Suprapubic skin (tissue), 4 donors: Measurements from ENCODE around the gene PVALB. TPM values are rescaled to one million over a fixed set of nuclear protein-coding genes. Genes with fewer than 3 reads are reported as not detected.

Experiments
- DNase-seq, 2 donors: peaks; one replicate each; pipeline ENCODE4 v3.0.0-alpha.2; 2019; ENCODE audit warnings: low spot score in 2 of 2
- H3K27ac ChIP-seq: fragments of 200-600 bp; sonication (generic); one replicate; pipeline ENCODE4 v1.5.1; 2019
- H3K27me3 ChIP-seq: fragments of 200-600 bp; sonication (generic); one replicate; pipeline ENCODE4 v1.5.1; 2019
- H3K36me3 ChIP-seq: fragments of 200-600 bp; sonication (generic); one replicate; pipeline ENCODE4 v1.5.1; 2019
- H3K4me1 ChIP-seq: fragments of 200-600 bp; sonication (generic); one replicate; pipeline ENCODE4 v1.5.1; 2019
- H3K4me3 ChIP-seq: fragments of 200-600 bp; sonication (generic); one replicate; pipeline ENCODE4 v1.5.1; 2019; ENCODE audit warnings: mild to moderate bottlenecking
- H3K9me3 ChIP-seq: fragments of 200-600 bp; sonication (generic); one replicate; pipeline ENCODE4 v1.5.1; 2019
- CTCF ChIP-seq, 2 donors: fragments of 200-600 bp in 1 of 2; fragments of 450-650 bp in 1 of 2; sonication (generic) in 1 of 2; IDR thresholded peaks; one replicate each; pipeline ENCODE4 v1.5.1; 2016 to 2019; ENCODE audit warnings: antibody characterized with exemption in 2 of 2, mild to moderate bottlenecking in 1 of 2, moderate library complexity in 1 of 2
- EP300 ChIP-seq: sonication (generic); formaldehyde crosslinking; IDR thresholded peaks from one replicate; pipeline ENCODE4 v1.6.1; 2017; ENCODE audit warnings: antibody characterized with exemption
- POLR2A ChIP-seq, 2 donors: fragments of 450-650 bp; IDR thresholded peaks; one replicate each; pipeline ENCODE4 v1.6.1; 2017; ENCODE audit warnings: antibody characterized with exemption in 2 of 2, mild to moderate bottlenecking in 2 of 2, moderate library complexity in 2 of 2
- POLR2AphosphoS5 ChIP-seq, 3 donors: sonication (generic); formaldehyde crosslinking; IDR thresholded peaks; one replicate each; pipeline ENCODE4 v1.6.1; 2017; ENCODE audit warnings: antibody characterized with exemption in 3 of 3
- WGBS: methylation state at CpG from one replicate; pipeline ENCODE4 v1.1.5; 2018; 5-methylcytosine and 5-hydroxymethylcytosine counted together
- total RNA-seq, 4 donors: library from RNA; depleted of rRNA; stranded (reverse); fragments of >200 nt; gene quantifications; one replicate each; pipeline ENCODE4 v1.1.0, GENCODE V29; 2016

PVALB gene
- total RNA-seq, 4 donors from 2014 or later, result not detected

GRCh38 chr22:36809351-36809750 is 7.5 kb downstream of the PVALB start:
- Histone ChIP-seq H3K9me3 (no peaks in the 10 kb centered on the region), H3K4me1 (peaks cover 17% of the 10 kb centered on the region), H3K4me3 (no peak overlapping the region), H3K27me3 (peaks cover 29% of the 10 kb centered on the region), H3K27ac (no peak overlapping the region), H3K36me3 (no peaks in the 10 kb centered on the region)
- no peak for DNase-seq
- no peak for TF ChIP-seq EP300
- 74% methylated on average over 6 of the region's 6 CpGs for WGBS

- 58% methylated on average over 1 of the region's 1 CpG for WGBS
- no peak overlapping the region for H3K4me3 ChIP-seq
- H3K4me1 ChIP-seq, result peaks cover 17% of the 10 kb centered on the region
- peaks cover 29% of the 10 kb centered on the region for H3K27me3 ChIP-seq
- TF ChIP-seq POLR2A (IDR thresholded peaks at IDR 0.05), result no peak
- no peak for TF ChIP-seq CTCF (IDR thresholded peaks at IDR 0.05)
- no peak for TF ChIP-seq EP300
- no peak for TF ChIP-seq POLR2AphosphoS5 (IDR thresholded peaks at IDR 0.05)
- no peak overlapping the region for H3K27ac ChIP-seq
- H3K36me3 ChIP-seq, result no peaks in the 10 kb centered on the region
- no peaks in the 10 kb centered on the region for H3K9me3 ChIP-seq
- DNase-seq, result no peak
Measured at GRCh38 chr22:36808721-36809344, 8.0 kb downstream of the PVALB start.

DNA sequence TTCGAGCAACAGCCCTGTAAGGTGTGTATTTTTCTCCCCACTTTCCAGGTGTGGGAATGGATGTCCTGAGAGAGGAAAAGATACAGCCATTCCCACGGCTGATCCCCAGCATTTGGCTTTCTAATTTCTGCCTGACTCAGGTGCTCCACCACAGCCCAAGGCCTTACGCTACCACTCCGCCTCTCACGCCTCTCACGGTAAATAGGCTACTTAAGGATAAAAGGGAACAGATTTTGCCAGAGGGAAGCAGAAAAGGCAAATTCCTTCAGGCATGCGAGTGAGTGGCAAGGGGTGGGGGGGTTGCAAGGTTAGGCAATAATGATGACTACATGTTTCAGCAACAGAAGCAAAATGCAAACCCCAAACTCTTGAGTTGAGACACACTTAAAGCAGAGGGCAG is 9.2 kb downstream of the PVALB start:
- TF ChIP-seq EP300 (no peak), POLR2AphosphoS5 (IDR thresholded peaks at IDR 0.05) (no peak), POLR2A (IDR thresholded peaks at IDR 0.05) (no peak), CTCF (IDR thresholded peaks at IDR 0.05) (no peak)
- WGBS, result 63% methylated on average over 7 of the region's 7 CpGs
- no peak for DNase-seq
- Histone ChIP-seq H3K4me1 (peaks cover 17% of the 10 kb centered on the region), H3K4me3 (no peak overlapping the region), H3K36me3 (no peaks in the 10 kb centered on the region), H3K27me3 (peaks cover 30% of the 10 kb centered on the region), H3K9me3 (no peaks in the 10 kb centered on the region), H3K27ac (no peak overlapping the region)

DNA sequence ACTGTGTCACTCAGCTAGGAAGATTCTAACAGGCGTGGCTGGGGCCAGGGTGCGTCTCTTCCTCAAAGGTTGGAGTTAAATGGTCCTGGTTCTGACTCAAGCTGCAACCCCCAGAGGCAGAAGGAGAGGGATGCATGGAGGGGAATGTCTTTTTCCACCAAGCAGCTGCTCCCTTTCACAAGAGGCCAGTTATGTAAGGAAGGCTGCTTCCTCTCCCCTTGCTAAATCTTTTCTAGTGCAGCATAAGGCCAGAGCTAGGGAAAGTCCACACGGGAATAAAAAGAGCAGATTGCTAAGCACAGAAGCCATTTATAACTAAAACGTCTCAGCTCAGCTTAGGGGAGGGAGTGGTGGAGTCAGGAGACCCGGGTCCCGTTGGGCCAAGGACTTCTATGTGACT is 10.0 kb downstream of the PVALB start:
- Histone ChIP-seq H3K36me3 (no peaks in the 10 kb centered on the region), H3K27me3 (peaks cover 31% of the 10 kb centered on the region), H3K4me1 (peaks cover 17% of the 10 kb centered on the region), H3K9me3 (no peaks in the 10 kb centered on the region), H3K27ac (no peak overlapping the region), H3K4me3 (no peak overlapping the region)
- 67% methylated on average over 6 of the region's 6 CpGs for WGBS
- no peak for DNase-seq
- TF ChIP-seq CTCF (IDR thresholded peaks at IDR 0.05), result no peak
- TF ChIP-seq EP300, result no peak

DNA sequence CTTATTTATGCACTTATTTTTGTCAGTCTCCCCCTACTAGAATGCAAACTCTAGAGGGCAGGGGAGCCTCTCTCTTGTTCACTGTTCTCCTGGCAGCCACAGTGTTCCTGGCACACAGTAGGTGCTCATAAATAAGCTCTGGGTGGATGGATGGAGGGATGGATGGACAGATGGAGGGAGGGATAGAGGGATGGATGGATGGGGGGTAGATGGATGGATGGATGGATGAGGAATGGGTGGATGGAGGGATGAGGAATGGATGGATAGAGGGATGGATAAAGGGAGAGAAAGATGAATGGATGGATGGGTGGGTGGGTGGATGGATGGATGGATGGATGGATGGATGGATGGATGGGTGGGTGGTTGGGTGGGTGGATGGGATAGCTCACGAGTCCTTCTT is 13.5 kb downstream of the PVALB start:
- Histone ChIP-seq H3K36me3 (no peaks in the 10 kb centered on the region), H3K27ac (no peak overlapping the region), H3K4me3 (no peak overlapping the region), H3K4me1 (peaks cover 13% of the 10 kb centered on the region), H3K9me3 (no peaks in the 10 kb centered on the region), H3K27me3 (peaks cover 36% of the 10 kb centered on the region)
- no peak for DNase-seq
- TF ChIP-seq CTCF (IDR thresholded peaks at IDR 0.05), result no peak
- TF ChIP-seq EP300, result no peak
- TF ChIP-seq POLR2AphosphoS5 (IDR thresholded peaks at IDR 0.05), result no peak
- no peak for TF ChIP-seq POLR2A (IDR thresholded peaks at IDR 0.05)
- WGBS, result 61% methylated on average over 1 of the region's 1 CpG

- Histone ChIP-seq H3K4me3 (no peak overlapping the region), H3K36me3 (no peaks in the 10 kb centered on the region), H3K27ac (no peak overlapping the region), H3K4me1 (peaks cover 4% of the 10 kb centered on the region), H3K9me3 (no peaks in the 10 kb centered on the region), H3K27me3 (peaks cover 14% of the 10 kb centered on the region)
- no peak for DNase-seq
- whole genome bisulfite sequencing, result 77% methylated on average over 11 of the region's 11 CpGs
- no peak for TF ChIP-seq POLR2AphosphoS5 (IDR thresholded peaks at IDR 0.05)
- no peak for TF ChIP-seq POLR2A (IDR thresholded peaks at IDR 0.05)
- TF ChIP-seq EP300, result no peak
- TF ChIP-seq CTCF (IDR thresholded peaks at IDR 0.05), result no peak
Measured at GRCh38 chr22:36798674-36799066, 18.2 kb downstream of the PVALB start.
